NB4 (cell line): Measurements from ENCODE around the gene EPHA10.

Experiments
- DNase-seq: peaks from one replicate; pipeline ENCODE4 v3.0.0; 2010; ENCODE audit warnings: low read depth
- H3K4me3 ChIP-seq: one replicate; pipeline ENCODE4 v1.5.1; 2011; ENCODE audit warnings: mild to moderate bottlenecking, low read depth, low read length, moderate library complexity
- MAX ChIP-seq: IDR thresholded peaks from 2 replicates; pipeline ENCODE4 v1.6.1; 2011; ENCODE audit warnings: low read depth, low read length
- MYC ChIP-seq: IDR thresholded peaks from 2 replicates; pipeline ENCODE4 v1.6.1; 2011; ENCODE audit warnings: low read depth, low read length
- POLR2A ChIP-seq: IDR thresholded peaks from 2 replicates; pipeline ENCODE4 v1.6.1; 2011; ENCODE audit warnings: mild to moderate bottlenecking; ENCODE audit not compliant: insufficient read length; ENCODE audit errors: extremely low read depth
- TF ChIP-seq, protein P1 (sequence below): IDR thresholded peaks from one replicate; pipeline ENCODE4 v1.5.1; 2012; ENCODE audit warnings: low read depth, low read length

The EPHA10 gene

GRCh38 chr1:37714226-37714625, 50.7 kb downstream of the EPHA10 start:
- DNase-seq, result no peak
- no peak overlapping the region for H3K4me3 ChIP-seq
- TF ChIP-seq MYC, result no peak
- TF ChIP-seq MAX, result no peak
- TF ChIP-seq, protein P1, sequence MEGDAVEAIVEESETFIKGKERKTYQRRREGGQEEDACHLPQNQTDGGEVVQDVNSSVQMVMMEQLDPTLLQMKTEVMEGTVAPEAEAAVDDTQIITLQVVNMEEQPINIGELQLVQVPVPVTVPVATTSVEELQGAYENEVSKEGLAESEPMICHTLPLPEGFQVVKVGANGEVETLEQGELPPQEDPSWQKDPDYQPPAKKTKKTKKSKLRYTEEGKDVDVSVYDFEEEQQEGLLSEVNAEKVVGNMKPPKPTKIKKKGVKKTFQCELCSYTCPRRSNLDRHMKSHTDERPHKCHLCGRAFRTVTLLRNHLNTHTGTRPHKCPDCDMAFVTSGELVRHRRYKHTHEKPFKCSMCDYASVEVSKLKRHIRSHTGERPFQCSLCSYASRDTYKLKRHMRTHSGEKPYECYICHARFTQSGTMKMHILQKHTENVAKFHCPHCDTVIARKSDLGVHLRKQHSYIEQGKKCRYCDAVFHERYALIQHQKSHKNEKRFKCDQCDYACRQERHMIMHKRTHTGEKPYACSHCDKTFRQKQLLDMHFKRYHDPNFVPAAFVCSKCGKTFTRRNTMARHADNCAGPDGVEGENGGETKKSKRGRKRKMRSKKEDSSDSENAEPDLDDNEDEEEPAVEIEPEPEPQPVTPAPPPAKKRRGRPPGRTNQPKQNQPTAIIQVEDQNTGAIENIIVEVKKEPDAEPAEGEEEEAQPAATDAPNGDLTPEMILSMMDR, result no peak
- no peak for TF ChIP-seq POLR2A

DNA sequence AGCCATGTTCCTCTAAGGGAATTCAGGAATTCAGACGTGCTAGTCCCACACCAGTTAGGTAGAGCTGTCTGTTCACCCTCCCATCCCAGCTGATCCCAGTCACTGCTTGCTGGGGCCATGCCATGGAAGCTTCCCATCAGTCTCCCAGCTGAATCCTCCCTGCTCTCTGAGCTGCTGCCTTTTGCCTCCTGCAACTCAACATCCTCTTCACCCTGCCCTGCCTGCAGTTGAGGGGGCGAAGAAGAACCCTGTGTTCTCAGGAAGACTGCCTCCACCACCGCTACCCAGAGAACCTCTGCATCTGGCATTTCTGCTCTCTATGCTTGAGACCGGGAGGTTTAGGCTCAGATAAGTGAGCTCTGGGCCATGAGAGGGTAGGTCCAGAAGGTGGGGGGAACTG, 56.4 kb downstream of the EPHA10 start:
- DNase-seq, result no peak
- H3K4me3 ChIP-seq, result no peak overlapping the region
- TF ChIP-seq, protein P1, result no peak
- no peak for TF ChIP-seq MAX
- TF ChIP-seq POLR2A, result no peak
- TF ChIP-seq MYC, result no peak

GRCh38 chr1:37705399-37705798, 59.5 kb downstream of the EPHA10 start:
- no peak overlapping the region for H3K4me3 ChIP-seq
- DNase-seq, result no peak
- TF ChIP-seq, protein P1, result no peak
- TF ChIP-seq MYC (no peak), POLR2A (no peak), MAX (no peak)

DNA sequence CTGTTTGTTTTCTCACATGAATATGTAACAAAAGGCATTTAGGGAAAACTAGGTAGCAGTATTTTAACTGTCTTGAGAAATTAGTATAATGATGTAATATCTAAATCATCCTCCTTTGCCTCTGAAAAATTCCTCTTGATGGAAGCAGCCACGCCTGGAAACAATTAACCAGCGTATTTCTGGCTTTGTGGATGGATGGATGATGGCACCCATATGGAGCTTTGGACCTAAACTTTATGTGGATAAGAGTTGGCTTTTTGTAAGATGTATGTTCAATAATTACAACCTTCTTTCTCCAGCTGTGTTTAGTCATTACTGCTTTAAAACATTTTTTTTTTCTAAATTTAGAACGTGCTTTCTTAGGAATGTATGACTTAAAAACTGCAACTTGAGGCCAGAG, 60.0 kb downstream of the EPHA10 start:
- TF ChIP-seq, protein P1, result no peak
- TF ChIP-seq POLR2A (no peak), MYC (no peak), MAX (no peak)
- DNase-seq, result no peak
- no peak overlapping the region for H3K4me3 ChIP-seq

- TF ChIP-seq POLR2A, result no peak
- TF ChIP-seq, protein P1, result no peak
- TF ChIP-seq MAX, result no peak
- no peak for TF ChIP-seq MYC
- no peak for DNase-seq
- H3K4me3 ChIP-seq, result no peak overlapping the region
These were observed 61.9 kb downstream of the EPHA10 start for GRCh38 chr1:37703061-37703460.

- DNase-seq, result no peak
- no peak for TF ChIP-seq POLR2A
- no peak for TF ChIP-seq MYC
- TF ChIP-seq, protein P1, result no peak
- no peak for TF ChIP-seq MAX
- no peak overlapping the region for H3K4me3 ChIP-seq
These were observed 63.9 kb downstream of the EPHA10 start for GRCh38 chr1:37701051-37701450.
